Heart left ventricle (tissue), 13 donors: Measurements from ENCODE around the gene PRPS2.

Experiments used
- POLR2A ChIP-seq, 2 donors: fragments of 450-650 bp; IDR thresholded peaks; one replicate each; pipeline ENCODE4 v1.6.1; 2017; ENCODE audit warnings: antibody characterized with exemption in 2 of 2, mild to moderate bottlenecking in 2 of 2, moderate library complexity in 2 of 2
- TF ChIP-seq, protein P1 (sequence below), 12 donors: fragments of 200-600 bp; sonication (generic) in 4 of 12; IDR thresholded peaks; one replicate each; pipeline versions ENCODE4 v1.5.0 to v1.8.0; 2018 to 2022; ENCODE audit warnings: antibody characterized with exemption in 12 of 12, mild to moderate bottlenecking in 5 of 12
- donor health status: ischemic (EF 13 %, LVEDD 7.1; RV severe dilation, severe dysfunction).
- donor health status: DM: no; HTN: yes; CAD: no.
- donor health status: DM: no; HTN: no; CAD: no.
- donor health status: ischemic (EF 25% LVEDD 6.9; RV normal size, moderate dysfunction).
- donor health status: ischemic (EF 25% LVEDD 5.7; RV mildly dilated, moderate dysfunction).
- donor health status: ischemic (EF 35%, LVEDD 5.7; RV mildly dilated, moderate dysfunction).
- donor health status: nonischemic (EF 11% LVEDD 7.7; RV severe dilation, severe dysfunction).
- donor health status: DM: yes; HTN: yes; CAD: no.
- donor health status: PGD.
- donor health status: ischemic (EF 29% LVEDD 5.4; RV normal size, mild dysfunction).
- donor health status: nonischemic (EF 23%, LVEDD 6.1; RV moderate dilation, normal function).

DNA sequence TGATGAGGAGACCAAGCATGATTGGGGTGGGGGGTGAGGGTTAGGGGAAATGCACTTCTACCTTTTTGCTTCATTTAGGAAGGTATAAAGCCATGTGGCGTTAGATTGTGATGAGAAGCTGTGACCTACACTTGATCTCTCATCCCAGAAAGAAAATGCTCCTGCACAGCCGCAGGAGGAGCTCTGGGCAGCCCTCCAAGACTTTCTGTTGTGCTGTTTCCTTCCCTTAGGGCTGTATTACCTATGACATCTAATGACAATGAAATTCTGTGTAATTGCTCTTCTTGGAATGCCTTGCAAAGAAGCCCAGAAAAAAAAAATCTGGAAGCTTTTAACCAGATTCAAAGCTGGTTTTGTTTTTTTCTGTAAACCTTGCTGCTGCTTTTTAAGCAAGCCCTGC lies 13.4 kb downstream of the PRPS2 start:
- no peak for TF ChIP-seq POLR2A (IDR thresholded peaks at IDR 0.05)
- TF ChIP-seq, protein P1, sequence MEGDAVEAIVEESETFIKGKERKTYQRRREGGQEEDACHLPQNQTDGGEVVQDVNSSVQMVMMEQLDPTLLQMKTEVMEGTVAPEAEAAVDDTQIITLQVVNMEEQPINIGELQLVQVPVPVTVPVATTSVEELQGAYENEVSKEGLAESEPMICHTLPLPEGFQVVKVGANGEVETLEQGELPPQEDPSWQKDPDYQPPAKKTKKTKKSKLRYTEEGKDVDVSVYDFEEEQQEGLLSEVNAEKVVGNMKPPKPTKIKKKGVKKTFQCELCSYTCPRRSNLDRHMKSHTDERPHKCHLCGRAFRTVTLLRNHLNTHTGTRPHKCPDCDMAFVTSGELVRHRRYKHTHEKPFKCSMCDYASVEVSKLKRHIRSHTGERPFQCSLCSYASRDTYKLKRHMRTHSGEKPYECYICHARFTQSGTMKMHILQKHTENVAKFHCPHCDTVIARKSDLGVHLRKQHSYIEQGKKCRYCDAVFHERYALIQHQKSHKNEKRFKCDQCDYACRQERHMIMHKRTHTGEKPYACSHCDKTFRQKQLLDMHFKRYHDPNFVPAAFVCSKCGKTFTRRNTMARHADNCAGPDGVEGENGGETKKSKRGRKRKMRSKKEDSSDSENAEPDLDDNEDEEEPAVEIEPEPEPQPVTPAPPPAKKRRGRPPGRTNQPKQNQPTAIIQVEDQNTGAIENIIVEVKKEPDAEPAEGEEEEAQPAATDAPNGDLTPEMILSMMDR (IDR thresholded peaks at IDR 0.05), result no peak
